GM10248 (cell line): ENCODE results near the gene CRYL1.

ENCODE experiments used
- CTCF ChIA-PET: fragments of 300-600 bp; sonication (Branson Sonifier 250); formaldehyde crosslinking; extraction: SDS; loops from one replicate; lab custom pipeline; 2021; ENCODE audit warnings: antibody characterized with exemption; lab: Yijun Ruan, JAX
- POLR2A ChIA-PET: fragments of 350-650 bp; sonication (Branson Sonifier 250); formaldehyde crosslinking; extraction: SDS; loops from one replicate; lab custom pipeline; 2020; ENCODE audit warnings: antibody characterized with exemption; lab: Yijun Ruan, JAX
- DNase-seq: peaks from one replicate; pipeline ENCODE4 v3.0.0; 2012; ENCODE audit errors: extremely low spot score
- CTCF ChIP-seq: IDR thresholded peaks from 2 replicates; pipeline ENCODE4 v1.5.1; 2012; ENCODE audit warnings: mild to moderate bottlenecking, low read depth; ENCODE audit errors: extremely low read depth, missing control alignments, control extremely low read depth

CRYL1 gene

DNA sequence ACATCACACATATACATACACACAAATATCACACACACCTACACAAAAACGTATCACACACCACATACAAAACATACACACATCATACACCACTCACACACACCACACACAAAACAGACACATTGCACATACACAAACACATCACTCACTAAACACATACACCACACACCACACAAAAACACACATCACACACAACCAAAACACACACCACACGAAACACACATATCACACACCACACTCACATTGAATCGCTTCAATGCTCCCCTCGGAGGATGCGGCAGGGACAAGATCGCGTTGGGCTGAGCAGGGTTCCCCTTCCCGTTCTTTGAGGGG lies 131.5 kb downstream of the CRYL1 start:
- POLR2A ChIA-PET: no interaction called here
- CTCF ChIA-PET: no interaction called here
- no peak for TF ChIP-seq CTCF
- DNase-seq: no peak

DNA sequence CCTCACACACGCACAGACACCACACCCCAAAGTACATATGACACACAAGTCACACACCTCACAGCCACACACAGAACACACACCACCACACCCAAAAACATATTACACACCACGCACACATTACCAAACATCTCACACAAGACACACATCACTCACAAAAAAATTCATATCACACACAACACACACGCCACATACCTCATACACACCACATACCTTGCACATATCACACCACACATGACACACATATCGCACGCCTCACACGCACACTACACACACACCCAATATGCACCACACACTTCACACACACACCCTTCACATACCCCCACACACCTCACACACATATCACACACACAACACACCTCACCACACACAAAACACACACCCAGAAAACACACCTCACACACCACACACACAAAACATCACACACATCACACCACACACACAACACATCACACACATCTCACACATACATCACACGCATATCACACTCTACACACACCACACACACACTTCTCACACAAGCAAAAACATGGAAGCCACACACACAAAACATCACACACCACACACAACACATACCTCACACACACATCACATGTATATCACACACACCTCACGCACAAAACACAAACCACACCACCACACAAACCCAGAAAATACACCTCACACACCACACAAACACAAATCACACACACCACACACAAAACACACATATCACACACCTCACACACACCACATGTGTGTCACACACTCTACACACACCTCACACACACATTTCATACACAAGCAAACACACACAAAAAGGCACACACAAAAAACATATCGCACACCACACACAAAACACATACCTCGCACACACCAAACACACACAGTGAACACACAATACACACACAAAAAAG lies 132.1 kb downstream of the CRYL1 start:
- DNase-seq: no peak
- no peak for TF ChIP-seq CTCF
- POLR2A ChIA-PET: no interaction called here
- CTCF ChIA-PET: no interaction called here

DNA sequence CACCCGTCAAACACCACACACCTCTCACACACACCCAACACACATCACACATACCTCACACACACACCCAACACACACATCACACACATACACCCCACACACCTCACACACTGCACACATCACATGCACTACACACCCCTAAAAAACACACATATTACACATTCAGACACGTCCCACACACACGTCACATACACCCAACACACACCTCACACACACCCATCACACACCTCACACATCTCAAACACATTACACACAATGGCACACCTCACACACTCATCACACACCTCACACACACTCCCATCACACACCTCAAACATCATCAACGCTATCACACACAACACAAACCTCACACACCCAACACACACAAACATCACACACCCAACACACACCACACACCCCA lies 133.1 kb downstream of the CRYL1 start:
- DNase-seq: no peak
- ChIA-PET CTCF (no interaction called here), POLR2A (no interaction called here)
- TF ChIP-seq CTCF: no peak

DNA sequence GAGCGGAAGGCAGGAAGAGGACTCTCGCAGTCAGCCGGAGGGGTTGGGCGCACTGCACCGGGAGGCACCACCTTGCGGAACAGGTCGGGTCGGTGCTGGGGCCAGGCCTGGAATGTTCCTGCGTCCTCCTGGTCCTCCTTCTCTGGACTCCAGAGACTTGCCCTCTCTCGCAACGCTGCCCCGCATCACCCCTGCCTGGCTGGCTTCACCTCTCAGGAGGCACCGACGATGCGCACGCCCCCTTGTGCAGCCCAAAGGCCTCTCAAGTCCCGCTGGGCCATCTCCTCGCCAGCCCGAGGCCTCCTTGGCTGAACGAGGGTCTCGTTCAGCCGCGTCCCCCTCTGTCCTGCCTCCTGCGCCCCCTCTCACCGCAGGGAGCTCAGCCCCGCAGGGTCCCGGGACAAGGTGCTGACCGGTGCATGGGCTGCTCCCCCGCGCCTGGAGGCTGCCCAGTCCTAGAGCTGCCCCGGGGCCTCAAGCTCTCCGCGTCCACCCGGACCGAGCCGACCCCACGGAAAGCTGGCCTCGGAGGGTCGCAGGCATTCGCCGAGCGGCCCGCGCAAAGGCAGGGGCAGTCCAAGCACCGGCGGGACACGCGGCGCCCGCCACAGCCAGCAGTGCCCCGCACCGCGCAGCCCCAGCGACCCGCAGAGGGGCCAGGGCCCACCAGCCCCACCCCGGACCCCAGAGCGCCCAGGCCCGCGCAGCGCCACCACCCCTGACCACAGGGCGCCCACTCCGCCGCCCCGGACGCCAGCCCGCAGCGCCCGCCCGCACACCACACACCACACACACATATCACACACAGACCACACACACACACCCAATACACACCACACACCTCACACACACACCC lies 133.8 kb downstream of the CRYL1 start:
- no peak for DNase-seq
- CTCF ChIA-PET: no interaction called here
- TF ChIP-seq CTCF: no peak
- POLR2A ChIA-PET: no interaction called here

DNA sequence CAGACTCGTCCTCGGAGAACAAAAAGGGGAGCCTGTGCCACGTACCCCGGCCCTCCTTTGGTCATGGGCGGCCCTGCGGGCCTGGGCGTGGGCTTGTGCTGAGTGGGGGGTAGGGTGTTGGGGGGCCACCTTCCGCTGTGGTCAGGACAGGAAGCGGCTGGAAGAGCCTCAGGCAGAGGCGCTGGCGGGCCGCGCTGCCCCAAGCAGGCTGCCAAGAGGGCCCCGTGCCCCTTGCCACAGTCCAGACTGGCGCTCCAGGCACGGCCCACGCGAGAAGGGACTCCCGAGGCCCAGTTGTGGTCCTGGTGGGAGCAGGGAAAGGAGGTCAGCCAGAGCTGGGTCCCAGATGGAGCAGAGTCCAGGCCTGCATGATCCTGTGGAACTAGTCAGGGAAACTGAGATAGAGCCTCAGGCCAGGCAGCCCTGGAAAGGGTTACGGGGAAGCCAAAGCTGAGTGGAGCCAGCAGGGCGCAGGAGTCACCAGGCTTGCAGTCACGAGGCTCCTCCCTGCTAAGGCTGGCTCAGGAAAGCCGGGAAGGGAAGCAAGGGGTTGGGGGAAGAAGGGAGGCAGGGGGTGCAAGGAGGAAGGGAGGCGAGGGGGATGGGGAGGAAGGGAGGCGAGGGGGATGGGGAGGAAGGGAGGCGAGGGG lies 135.0 kb downstream of the CRYL1 start:
- TF ChIP-seq CTCF: no peak
- ChIA-PET CTCF (no interaction called here), POLR2A (no interaction called here)
- DNase-seq: no peak
